Cardiac muscle cell (in vitro differentiated cells and primary cell): ENCODE data around the gene VWCE. TPM values are rescaled to one million over a fixed set of nuclear protein-coding genes. Genes with fewer than 3 reads are reported as not detected.

Source experiments
- DNase-seq, 2 donors: peaks; one replicate each; pipeline versions ENCODE4 v3.0.0 to v3.0.0-alpha.2; 2010 to 2017; ENCODE audit warnings: low read depth in 1 of 2, low spot score in 1 of 2
- H3K27ac ChIP-seq: fragments of 200-600 bp; sonication (generic); 2 replicates; pipeline ENCODE4 v1.5.1; 2016
- H3K27me3 ChIP-seq: fragments of 200-600 bp; sonication (generic); 2 replicates; pipeline ENCODE4 v1.6.0; 2016; ENCODE audit warnings: control low read depth
- H3K36me3 ChIP-seq: fragments of 200-600 bp; sonication (generic); 2 replicates; pipeline ENCODE4 v1.5.1; 2016; ENCODE audit warnings: control low read depth
- H3K4me1 ChIP-seq: fragments of 200-600 bp; sonication (generic); 2 replicates; pipeline ENCODE4 v1.8.1; 2017; ENCODE audit warnings: low read depth, mild to moderate bottlenecking, mixed run types
- H3K4me3 ChIP-seq: fragments of 200-600 bp; sonication (generic); 2 replicates; pipeline ENCODE4 v1.5.1; 2016; ENCODE audit warnings: mild to moderate bottlenecking
- H3K9me3 ChIP-seq: fragments of 200-600 bp; sonication (generic); 2 replicates; pipeline ENCODE4 v1.5.1; 2017; ENCODE audit warnings: low read depth, mild to moderate bottlenecking, control low read depth
- CTCF ChIP-seq: IDR thresholded peaks from 2 replicates; pipeline ENCODE4 v1.5.1; 2012; ENCODE audit warnings: low read depth, mild to moderate bottlenecking, low read length
- polyA plus RNA-seq: library from polyadenylated mRNA; unstranded; fragments of >200 nt; fragmentation: Nextera tagmentation; extraction: Ambion mirVana; gene quantifications from 2 replicates; pipeline ENCODE4 v1.2.1, GENCODE V29; 2016
- total RNA-seq: library from RNA; depleted of rRNA; stranded (reverse); fragments of >200 nt; gene quantifications from 2 replicates; pipeline ENCODE4 v1.2.3, GENCODE V29; 2016

The VWCE gene
- total and polyA plus RNA-seq, 2 experiments from 2014 or later: 2.3 to 3.1 TPM

GRCh38 chr11:61272731-61273130 is 22.4 kb downstream of the VWCE start:
- DNase-seq: no peak
- Histone ChIP-seq H3K9me3 (no peaks in the 10 kb centered on the region), H3K27ac (no peak overlapping the region), H3K4me1 (no peaks in the 10 kb centered on the region), H3K4me3 (no peak overlapping the region), H3K36me3 (no peaks in the 10 kb centered on the region), H3K27me3 (no peaks in the 10 kb centered on the region)
- TF ChIP-seq CTCF: no peak

- TF ChIP-seq CTCF: no peak
- Histone ChIP-seq H3K9me3 (no peaks in the 10 kb centered on the region), H3K4me3 (no peak overlapping the region), H3K4me1 (no peaks in the 10 kb centered on the region), H3K36me3 (no peaks in the 10 kb centered on the region), H3K27ac (no peak overlapping the region), H3K27me3 (no peaks in the 10 kb centered on the region)
- no peak for DNase-seq
Measured at GRCh38 chr11:61270354-61271076, 24.6 kb downstream of the VWCE start.

GRCh38 chr11:61268588-61269250 is 26.4 kb downstream of the VWCE start:
- Histone ChIP-seq H3K9me3 (no peaks in the 10 kb centered on the region), H3K4me1 (no peaks in the 10 kb centered on the region), H3K27ac (no peak overlapping the region), H3K36me3 (no peaks in the 10 kb centered on the region), H3K4me3 (no peak overlapping the region), H3K27me3 (no peaks in the 10 kb centered on the region)
- no peak for DNase-seq
- TF ChIP-seq CTCF: no peak

- Histone ChIP-seq H3K4me1 (no peaks in the 10 kb centered on the region), H3K36me3 (no peaks in the 10 kb centered on the region), H3K4me3 (no peak overlapping the region), H3K9me3 (no peaks in the 10 kb centered on the region), H3K27ac (no peak overlapping the region), H3K27me3 (no peaks in the 10 kb centered on the region)
- DNase-seq: no peak
- TF ChIP-seq CTCF: no peak
Measured at GRCh38 chr11:61267437-61267841, 27.7 kb downstream of the VWCE start.

GRCh38 chr11:61266602-61267001 is 28.5 kb downstream of the VWCE start:
- no peak for TF ChIP-seq CTCF
- DNase-seq: no peak

More at GRCh38 chr11:61266602-61267001, 28.5 kb downstream of the VWCE start:
- Histone ChIP-seq H3K27me3 (no peaks in the 10 kb centered on the region), H3K36me3 (no peaks in the 10 kb centered on the region), H3K4me3 (no peak overlapping the region), H3K4me1 (no peaks in the 10 kb centered on the region), H3K9me3 (no peaks in the 10 kb centered on the region), H3K27ac (no peak overlapping the region)
